HepG2 (cell line): ENCODE results near the gene GPN2. TPM values are rescaled to one million over a fixed set of nuclear protein-coding genes. Genes with fewer than 3 reads are reported as not detected.

Source experiments
- CHCHD3 ChIP-seq: sonication (generic); formaldehyde crosslinking; IDR thresholded peaks from 2 replicates; pipeline ENCODE4 v1.8.0; 2022; ENCODE audit warnings: mild to moderate bottlenecking, missing genetic modification reagents, moderate library complexity
- GATAD1 ChIP-seq: IDR thresholded peaks from 2 replicates; pipeline ENCODE4 v1.6.1; 2016; ENCODE audit warnings: missing genetic modification reagents, missing compliant biosample characterization
- HDAC6 ChIP-seq: fragments of 200-600 bp; sonication (generic); IDR thresholded peaks from 2 replicates; pipeline ENCODE4 v1.7.0; 2017; ENCODE audit warnings: mild to moderate bottlenecking, antibody characterized with exemption, low read length, low read depth
- HIVEP1 ChIP-seq: sonication (generic); formaldehyde crosslinking; IDR thresholded peaks from 2 replicates; pipeline ENCODE4 v1.4.0; 2020; ENCODE audit warnings: mild to moderate bottlenecking, missing genetic modification reagents
- KDM1A ChIP-seq: IDR thresholded peaks from 2 replicates; pipeline ENCODE4 v1.6.1; 2016; ENCODE audit warnings: missing compliant biosample characterization
- PHF8 ChIP-seq: sonication (generic); formaldehyde crosslinking; IDR thresholded peaks from 2 replicates; pipeline ENCODE4 v1.5.0; 2020; ENCODE audit warnings: missing genetic modification reagents
- RBM22 ChIP-seq: fragments of 200-400 bp; formaldehyde crosslinking; optimal IDR thresholded peaks from 2 replicates; pipeline ENCODE3; 2017; ENCODE audit warnings: mild to moderate bottlenecking, low read length, moderate library complexity
- SIX4 ChIP-seq: sonication (generic); formaldehyde crosslinking; IDR thresholded peaks from 2 replicates; pipeline ENCODE4 v1.4.0; 2020; ENCODE audit warnings: missing genetic modification reagents
- STAT5B ChIP-seq: sonication (generic); formaldehyde crosslinking; IDR thresholded peaks from 2 replicates; pipeline ENCODE4 v1.4.0; 2020; ENCODE audit warnings: missing genetic modification reagents
- ZNF224 ChIP-seq: sonication (generic); formaldehyde crosslinking; IDR thresholded peaks from 2 replicates; pipeline ENCODE4 v1.5.0; 2020; ENCODE audit warnings: mild to moderate bottlenecking, missing genetic modification reagents
- ZNF264 ChIP-seq: sonication (generic); formaldehyde crosslinking; IDR thresholded peaks from 2 replicates; pipeline ENCODE4 v1.4.0; 2020; ENCODE audit warnings: missing genetic modification reagents
- ZNF367 ChIP-seq: sonication (generic); formaldehyde crosslinking; IDR thresholded peaks from 2 replicates; pipeline ENCODE4 v1.4.0; 2020; ENCODE audit warnings: missing genetic modification reagents, borderline replicate concordance
- ZNF44 ChIP-seq: sonication (generic); formaldehyde crosslinking; IDR thresholded peaks from 2 replicates; pipeline ENCODE4 v1.5.1; 2020; ENCODE audit warnings: mild to moderate bottlenecking, missing genetic modification reagents
- ZNF773 ChIP-seq: sonication (generic); formaldehyde crosslinking; IDR thresholded peaks from 2 replicates; pipeline ENCODE4 v1.4.0; 2020; ENCODE audit warnings: missing genetic modification reagents, borderline replicate concordance
- ZNF775 ChIP-seq: sonication (generic); formaldehyde crosslinking; IDR thresholded peaks from 2 replicates; pipeline ENCODE4 v1.4.0; 2020; ENCODE audit warnings: missing genetic modification reagents, mild to moderate bottlenecking, moderate library complexity, borderline replicate concordance
- ZNF790 ChIP-seq: sonication (generic); formaldehyde crosslinking; IDR thresholded peaks from 2 replicates; pipeline ENCODE4 v1.8.0; 2022; ENCODE audit warnings: missing genetic modification reagents, mild to moderate bottlenecking, borderline replicate concordance
- polyA plus RNA-seq, 8 experiments: library from polyadenylated mRNA; depleted of rRNA in 3 of 8; stranded (reverse) in 7 of 8; unstranded in 1 of 8; fragments of >200 nt; fragmentation: Illumina TruSeq in 4 of 8; extraction: Trizol in 4 of 8; gene quantifications; 2 replicates each; pipeline versions ENCODE4 v1.2.1 to v1.2.3, GENCODE V29; 2011 to 2016; ENCODE audit warnings: low read depth in 4 of 8, missing spikeins in 1 of 8, mixed read lengths in 1 of 8; ENCODE audit not compliant: insufficient read depth in 1 of 8
- total RNA-seq, 5 experiments: library from RNA; depleted of rRNA; stranded (reverse); fragments of >200 nt; fragmentation: Illumina TruSeq; extraction: Trizol; gene quantifications; 2 replicates each; pipeline ENCODE4 v1.2.3, GENCODE V29; 2016; ENCODE audit warnings: low read depth in 1 of 5
- TF ChIP-seq, protein P1 (sequence below): sonication (generic); formaldehyde crosslinking; IDR thresholded peaks from 2 replicates; pipeline ENCODE4 v1.9.0; 2022; ENCODE audit warnings: missing genetic modification reagents, mild to moderate bottlenecking, borderline replicate concordance
- TF ChIP-seq, protein P2 (sequence below): sonication (generic); formaldehyde crosslinking; IDR thresholded peaks from 2 replicates; pipeline ENCODE4 v1.4.0; 2020; ENCODE audit warnings: missing genetic modification reagents
- TF ChIP-seq, protein P3 (sequence below): sonication (generic); formaldehyde crosslinking; IDR thresholded peaks from 2 replicates; pipeline ENCODE4 v1.9.0; 2021; ENCODE audit warnings: missing genetic modification reagents, borderline replicate concordance
- TF ChIP-seq, protein P4 (sequence below): sonication (generic); formaldehyde crosslinking; IDR thresholded peaks from 2 replicates; pipeline ENCODE4 v1.4.0; 2020; ENCODE audit warnings: mild to moderate bottlenecking, missing genetic modification reagents
- TF ChIP-seq, protein P5 (sequence below): IDR thresholded peaks from 2 replicates; pipeline ENCODE4 v1.6.1; 2016; ENCODE audit warnings: low read depth, control low read depth
- TF ChIP-seq, protein P6 (sequence below): IDR thresholded peaks from 2 replicates; pipeline ENCODE4 v1.6.1; 2016; ENCODE audit warnings: missing genetic modification reagents, missing compliant biosample characterization

The GPN2 gene
- total and polyA plus RNA-seq, 2 of the 13 experiments (the other 11 are each of a cell fraction or from before 2014, with no cell fraction given) = 19.3 to 38.9 TPM

DNA sequence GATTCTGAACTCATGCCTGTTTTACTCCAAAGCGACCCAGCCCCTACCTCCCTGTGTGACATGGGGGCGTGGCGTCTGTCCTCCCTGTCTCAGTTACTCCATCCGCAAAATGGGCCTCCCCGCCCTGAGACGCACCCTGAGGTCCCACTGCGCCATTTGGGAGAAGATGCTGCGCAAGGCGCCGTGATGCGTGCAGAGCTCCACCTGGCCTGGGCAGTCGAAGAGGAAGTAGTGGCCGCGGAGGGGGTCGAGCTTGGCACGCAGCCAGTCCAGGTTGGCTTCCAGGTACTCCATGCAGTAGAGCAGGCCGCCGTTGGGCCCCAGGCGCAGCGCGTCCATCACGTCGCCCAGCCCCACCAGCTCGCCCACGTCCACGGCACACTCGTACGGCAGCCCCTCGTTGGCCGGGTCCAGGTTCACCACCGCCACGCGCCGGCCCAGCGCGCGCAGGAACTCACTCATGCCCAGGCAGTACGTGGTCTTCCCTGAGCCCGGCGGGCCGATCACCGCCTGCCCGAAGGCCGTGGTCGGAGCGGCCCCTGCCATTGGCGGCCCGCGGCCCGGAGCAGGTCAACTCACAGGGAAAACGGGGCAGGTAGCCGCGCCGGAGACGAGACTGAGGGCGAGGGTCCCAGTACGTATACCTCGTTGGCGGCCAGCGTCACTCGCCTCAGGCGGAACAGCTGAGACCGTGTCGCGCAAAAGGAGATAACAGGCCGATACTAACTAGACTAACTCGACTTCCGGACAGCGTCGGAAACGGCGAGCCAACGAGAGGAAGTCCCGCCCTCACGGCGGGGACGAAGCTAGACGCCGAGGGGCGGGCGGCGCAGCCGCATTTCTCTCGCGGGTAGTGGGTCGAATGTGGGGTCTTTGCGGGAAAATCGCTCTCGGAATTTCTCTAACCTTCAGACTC is at the start of gene GPN2 (continued):
- TF ChIP-seq, protein P1, sequence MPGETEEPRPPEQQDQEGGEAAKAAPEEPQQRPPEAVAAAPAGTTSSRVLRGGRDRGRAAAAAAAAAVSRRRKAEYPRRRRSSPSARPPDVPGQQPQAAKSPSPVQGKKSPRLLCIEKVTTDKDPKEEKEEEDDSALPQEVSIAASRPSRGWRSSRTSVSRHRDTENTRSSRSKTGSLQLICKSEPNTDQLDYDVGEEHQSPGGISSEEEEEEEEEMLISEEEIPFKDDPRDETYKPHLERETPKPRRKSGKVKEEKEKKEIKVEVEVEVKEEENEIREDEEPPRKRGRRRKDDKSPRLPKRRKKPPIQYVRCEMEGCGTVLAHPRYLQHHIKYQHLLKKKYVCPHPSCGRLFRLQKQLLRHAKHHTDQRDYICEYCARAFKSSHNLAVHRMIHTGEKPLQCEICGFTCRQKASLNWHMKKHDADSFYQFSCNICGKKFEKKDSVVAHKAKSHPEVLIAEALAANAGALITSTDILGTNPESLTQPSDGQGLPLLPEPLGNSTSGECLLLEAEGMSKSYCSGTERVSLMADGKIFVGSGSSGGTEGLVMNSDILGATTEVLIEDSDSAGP (CRISPR knock-in tag) = peak; percentile 95
- peak; percentile 90 for TF ChIP-seq GATAD1
- TF ChIP-seq ZNF775 (CRISPR knock-in tag) = 0 out of 2 replicates have a peak, but pooled peaks have one; percentile 64
- TF ChIP-seq KDM1A (CRISPR knock-in tag) = peak; percentile 77; the same call in 1 of the 2 replicates
- no peak for TF ChIP-seq SIX4
- peak; percentile 94; the same call in 1 of the 2 replicates for TF ChIP-seq ZNF224 (CRISPR knock-in tag)
- 0 out of 2 replicates have a peak, but pooled peaks have one; percentile 17 for TF ChIP-seq STAT5B
- peak; percentile 88 for TF ChIP-seq CHCHD3
- TF ChIP-seq ZNF44 (CRISPR knock-in tag) = peak; percentile 67; the same call in 1 of the 2 replicates
- no peak for TF ChIP-seq ZNF264 (CRISPR knock-in tag)
- TF ChIP-seq, protein P2, sequence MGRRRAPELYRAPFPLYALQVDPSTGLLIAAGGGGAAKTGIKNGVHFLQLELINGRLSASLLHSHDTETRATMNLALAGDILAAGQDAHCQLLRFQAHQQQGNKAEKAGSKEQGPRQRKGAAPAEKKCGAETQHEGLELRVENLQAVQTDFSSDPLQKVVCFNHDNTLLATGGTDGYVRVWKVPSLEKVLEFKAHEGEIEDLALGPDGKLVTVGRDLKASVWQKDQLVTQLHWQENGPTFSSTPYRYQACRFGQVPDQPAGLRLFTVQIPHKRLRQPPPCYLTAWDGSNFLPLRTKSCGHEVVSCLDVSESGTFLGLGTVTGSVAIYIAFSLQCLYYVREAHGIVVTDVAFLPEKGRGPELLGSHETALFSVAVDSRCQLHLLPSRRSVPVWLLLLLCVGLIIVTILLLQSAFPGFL (CRISPR knock-in tag) = no peak
- TF ChIP-seq, protein P3, sequence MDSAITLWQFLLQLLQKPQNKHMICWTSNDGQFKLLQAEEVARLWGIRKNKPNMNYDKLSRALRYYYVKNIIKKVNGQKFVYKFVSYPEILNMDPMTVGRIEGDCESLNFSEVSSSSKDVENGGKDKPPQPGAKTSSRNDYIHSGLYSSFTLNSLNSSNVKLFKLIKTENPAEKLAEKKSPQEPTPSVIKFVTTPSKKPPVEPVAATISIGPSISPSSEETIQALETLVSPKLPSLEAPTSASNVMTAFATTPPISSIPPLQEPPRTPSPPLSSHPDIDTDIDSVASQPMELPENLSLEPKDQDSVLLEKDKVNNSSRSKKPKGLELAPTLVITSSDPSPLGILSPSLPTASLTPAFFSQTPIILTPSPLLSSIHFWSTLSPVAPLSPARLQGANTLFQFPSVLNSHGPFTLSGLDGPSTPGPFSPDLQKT (CRISPR knock-in tag) = no peak
- peak; percentile 70 for TF ChIP-seq HIVEP1 (CRISPR knock-in tag)
- TF ChIP-seq ZNF367 (CRISPR knock-in tag) = no peak
- peak; percentile 51; the same call in 1 of the 2 replicates for TF ChIP-seq ZNF773 (CRISPR knock-in tag)
- peak; percentile 96 for TF ChIP-seq RBM22
- TF ChIP-seq, protein P4, sequence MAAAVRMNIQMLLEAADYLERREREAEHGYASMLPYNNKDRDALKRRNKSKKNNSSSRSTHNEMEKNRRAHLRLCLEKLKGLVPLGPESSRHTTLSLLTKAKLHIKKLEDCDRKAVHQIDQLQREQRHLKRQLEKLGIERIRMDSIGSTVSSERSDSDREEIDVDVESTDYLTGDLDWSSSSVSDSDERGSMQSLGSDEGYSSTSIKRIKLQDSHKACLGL (CRISPR knock-in tag) = peak; percentile 89
- 0 out of 2 replicates have a peak, but pooled peaks have one; percentile 53 for TF ChIP-seq ZNF790
- no peak for TF ChIP-seq HDAC6
- TF ChIP-seq, protein P5, sequence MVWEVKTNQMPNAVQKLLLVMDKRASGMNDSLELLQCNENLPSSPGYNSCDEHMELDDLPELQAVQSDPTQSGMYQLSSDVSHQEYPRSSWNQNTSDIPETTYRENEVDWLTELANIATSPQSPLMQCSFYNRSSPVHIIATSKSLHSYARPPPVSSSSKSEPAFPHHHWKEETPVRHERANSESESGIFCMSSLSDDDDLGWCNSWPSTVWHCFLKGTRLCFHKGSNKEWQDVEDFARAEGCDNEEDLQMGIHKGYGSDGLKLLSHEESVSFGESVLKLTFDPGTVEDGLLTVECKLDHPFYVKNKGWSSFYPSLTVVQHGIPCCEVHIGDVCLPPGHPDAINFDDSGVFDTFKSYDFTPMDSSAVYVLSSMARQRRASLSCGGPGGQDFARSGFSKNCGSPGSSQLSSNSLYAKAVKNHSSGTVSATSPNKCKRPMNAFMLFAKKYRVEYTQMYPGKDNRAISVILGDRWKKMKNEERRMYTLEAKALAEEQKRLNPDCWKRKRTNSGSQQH (CRISPR knock-in tag) = peak; percentile 38; the same call in 1 of the 2 replicates
- TF ChIP-seq PHF8 (CRISPR knock-in tag) = peak; percentile 97
- TF ChIP-seq, protein P6, sequence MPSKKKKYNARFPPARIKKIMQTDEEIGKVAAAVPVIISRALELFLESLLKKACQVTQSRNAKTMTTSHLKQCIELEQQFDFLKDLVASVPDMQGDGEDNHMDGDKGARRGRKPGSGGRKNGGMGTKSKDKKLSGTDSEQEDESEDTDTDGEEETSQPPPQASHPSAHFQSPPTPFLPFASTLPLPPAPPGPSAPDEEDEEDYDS = peak; percentile 75; the same call in 1 of the 2 replicates
